Activated CD4-positive, alpha-beta T cell treated with anti-CD3 and anti-CD28 coated beads, Interleukin-2, Interleukin-4, amounts not matched to agents 100 ng/mL and 50 ng/mL, durations not matched to agents 16 hours and 8 hours (primary cell): Measurements from ENCODE around the gene ARIH1.
"Not testable (repeated sequence)": the region's sequence is repeated elsewhere in the genome, so short reads cannot be mapped to it uniquely, and the experiment has no call there.

Experiments
- DNase-seq: peaks from one replicate; pipeline ENCODE4 v3.0.0-alpha.2; 2020; ENCODE audit warnings: low spot score

ARIH1 gene

GRCh38 chr15:72608084-72608483 is 134.0 kb downstream of the ARIH1 start:
- not testable (repeated sequence) for DNase-seq

GRCh38 chr15:72609862-72610261 is 135.7 kb downstream of the ARIH1 start:
- no peak for DNase-seq

DNA sequence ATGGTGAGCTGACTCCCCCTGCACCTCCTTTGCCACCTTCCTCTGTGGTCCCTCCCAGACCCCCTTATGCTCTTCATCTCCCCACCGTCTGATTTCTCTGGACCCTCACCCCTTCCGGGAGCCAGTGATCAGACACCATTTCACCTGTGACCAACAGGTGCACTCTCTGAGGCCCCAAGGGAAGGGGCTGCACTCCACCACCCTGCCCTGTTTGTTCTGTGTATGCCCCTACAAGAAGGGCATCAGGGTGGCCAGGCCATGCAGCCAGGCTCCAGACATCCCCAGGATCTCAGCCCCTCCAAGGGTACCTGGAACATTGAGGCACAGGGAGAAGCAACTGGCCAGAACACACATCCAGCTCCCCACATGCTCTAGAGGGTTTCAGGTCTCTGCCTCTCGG is 138.2 kb downstream of the ARIH1 start:
- DNase-seq, result not testable (repeated sequence)

GRCh38 chr15:72614810-72615532 is 140.8 kb downstream of the ARIH1 start:
- no peak for DNase-seq

DNA sequence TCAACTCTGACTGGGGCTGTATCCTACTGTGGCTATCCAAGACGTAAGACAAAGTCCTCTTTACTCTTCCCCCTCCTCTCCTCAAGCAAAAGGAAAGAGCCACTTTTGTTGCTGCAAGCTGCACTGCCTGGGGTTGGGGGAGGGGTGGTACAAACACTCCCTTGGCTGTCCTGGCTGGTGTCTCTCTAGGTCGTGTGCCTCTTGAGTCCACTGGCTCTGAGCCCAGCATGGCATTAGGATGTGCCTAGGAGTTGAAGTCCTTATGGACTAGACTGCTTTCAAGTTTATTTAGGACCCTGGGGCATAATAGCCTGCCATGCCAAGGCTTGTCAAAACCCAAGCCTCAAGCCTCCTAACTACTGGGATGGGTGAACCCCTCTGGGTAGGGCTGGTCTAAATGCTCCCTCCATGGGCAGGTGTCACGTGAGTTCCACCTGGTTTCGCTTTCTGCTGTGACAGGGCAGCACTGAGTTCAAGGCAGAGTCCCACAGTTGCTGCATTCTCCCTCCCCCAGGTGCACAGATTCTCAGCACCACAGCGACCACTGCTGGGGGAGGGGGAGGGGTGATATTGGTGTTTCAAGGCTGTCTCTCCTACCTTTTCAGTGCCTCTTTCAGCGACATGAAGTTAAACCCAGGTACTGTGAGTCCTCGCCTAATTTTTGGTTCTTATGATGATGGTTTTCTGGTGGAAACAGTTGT is 141.6 kb downstream of the ARIH1 start:
- peak; percentile 3 for DNase-seq

DNA sequence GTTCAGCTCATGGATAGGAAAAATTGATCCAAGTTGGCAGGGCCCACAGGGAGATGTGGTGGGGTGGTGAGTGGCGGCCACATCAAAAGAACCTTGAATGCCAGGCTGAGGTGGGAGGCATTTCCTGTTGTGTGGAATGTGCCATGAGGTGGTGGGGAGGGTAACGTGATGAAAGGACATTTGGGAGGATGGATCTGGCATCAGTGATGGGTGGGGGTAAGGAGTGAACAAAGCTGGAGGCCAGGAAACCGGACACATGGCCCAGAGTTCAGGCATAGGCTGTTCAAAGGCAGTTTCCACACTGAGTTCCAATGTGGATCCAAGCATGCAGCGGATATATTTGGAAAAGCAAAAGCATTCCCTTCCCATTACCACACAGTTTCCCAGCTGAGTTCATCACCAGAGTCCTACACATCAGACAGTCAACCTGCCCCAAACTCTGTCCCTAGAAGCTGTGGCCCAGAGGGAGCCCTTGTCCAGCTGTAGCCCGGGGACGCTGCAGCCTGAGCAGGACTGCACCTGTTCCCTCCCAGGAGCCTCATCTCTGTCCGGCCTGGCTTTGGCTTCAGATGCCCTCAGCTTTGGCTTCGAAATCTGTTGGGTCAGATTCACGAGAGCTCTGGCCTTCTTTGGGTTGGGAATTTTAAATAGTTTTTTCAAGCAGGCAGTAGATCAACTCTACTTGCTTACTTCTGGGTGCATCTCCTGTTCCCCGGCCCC is 142.5 kb downstream of the ARIH1 start:
- no peak for DNase-seq

DNA sequence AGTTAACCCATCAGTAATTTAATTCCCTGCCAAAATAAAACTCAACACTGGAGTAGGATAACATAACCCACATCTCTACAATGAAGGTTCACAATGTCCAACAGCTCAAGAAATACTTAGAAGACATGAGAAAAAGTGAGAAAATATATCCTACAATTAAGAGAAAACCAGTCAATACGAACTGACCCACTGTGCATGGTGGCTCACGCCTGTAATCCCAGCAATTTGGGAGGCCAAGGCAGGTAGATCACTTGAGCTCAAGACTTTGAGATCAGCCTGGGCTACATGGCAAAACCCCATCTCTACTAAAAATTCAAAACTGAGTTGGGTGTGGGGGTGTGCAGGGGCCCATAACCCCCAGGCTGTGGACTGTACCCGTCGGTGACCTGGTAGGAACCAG is 149.7 kb downstream of the ARIH1 start:
- not testable (repeated sequence) for DNase-seq

DNA sequence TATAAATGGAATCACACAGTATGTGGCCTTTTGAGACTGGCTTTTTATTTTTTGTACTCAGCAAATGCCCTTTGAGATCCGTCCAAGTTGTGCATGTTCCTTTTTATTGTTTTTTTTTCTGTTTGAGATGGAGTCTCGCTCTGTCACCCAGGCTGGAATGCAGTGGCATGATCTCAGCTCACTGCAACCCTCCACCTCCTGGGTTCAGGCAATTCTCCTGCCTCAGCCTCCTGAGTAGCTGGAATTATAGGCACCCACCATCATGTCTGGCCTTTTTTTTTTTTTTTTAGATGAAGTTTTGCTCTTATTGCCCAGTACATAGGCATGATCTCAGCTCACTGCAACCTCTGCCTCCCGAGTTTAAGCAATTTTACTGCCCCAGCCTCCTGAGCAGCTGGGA is 152.0 kb downstream of the ARIH1 start:
- DNase-seq, result not testable (repeated sequence)

GRCh38 chr15:72628249-72629067 is 154.3 kb downstream of the ARIH1 start:
- DNase-seq, result not testable (repeated sequence)

DNA sequence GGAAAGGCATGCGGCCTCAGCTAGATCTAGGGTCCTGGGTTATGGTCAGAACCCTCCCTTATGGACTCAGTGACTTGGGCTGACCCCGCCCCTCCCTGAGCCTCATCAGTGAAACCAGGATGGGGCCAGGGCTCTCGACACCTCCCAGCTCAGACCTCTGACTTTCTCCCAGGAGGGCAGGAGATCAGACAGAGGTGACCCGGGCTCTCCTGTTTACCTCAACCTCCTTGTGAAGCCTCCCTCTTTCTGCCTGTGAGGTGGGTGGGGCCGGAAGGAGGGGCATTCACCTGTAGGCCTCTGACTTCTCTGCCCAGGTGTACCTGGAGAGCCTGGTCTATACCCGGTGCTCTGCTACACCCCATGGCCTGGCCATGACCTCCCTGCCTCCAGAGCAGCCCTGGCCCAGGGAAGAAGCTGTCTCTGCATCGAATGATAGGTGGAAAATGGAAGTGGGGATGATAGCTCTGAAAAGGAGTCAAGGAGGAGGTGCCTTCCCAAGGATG is 155.0 kb downstream of the ARIH1 start:
- DNase-seq, result not testable (repeated sequence)

- peak; percentile 61 for DNase-seq
These were observed 162.6 kb downstream of the ARIH1 start for GRCh38 chr15:72636519-72637282.

DNA sequence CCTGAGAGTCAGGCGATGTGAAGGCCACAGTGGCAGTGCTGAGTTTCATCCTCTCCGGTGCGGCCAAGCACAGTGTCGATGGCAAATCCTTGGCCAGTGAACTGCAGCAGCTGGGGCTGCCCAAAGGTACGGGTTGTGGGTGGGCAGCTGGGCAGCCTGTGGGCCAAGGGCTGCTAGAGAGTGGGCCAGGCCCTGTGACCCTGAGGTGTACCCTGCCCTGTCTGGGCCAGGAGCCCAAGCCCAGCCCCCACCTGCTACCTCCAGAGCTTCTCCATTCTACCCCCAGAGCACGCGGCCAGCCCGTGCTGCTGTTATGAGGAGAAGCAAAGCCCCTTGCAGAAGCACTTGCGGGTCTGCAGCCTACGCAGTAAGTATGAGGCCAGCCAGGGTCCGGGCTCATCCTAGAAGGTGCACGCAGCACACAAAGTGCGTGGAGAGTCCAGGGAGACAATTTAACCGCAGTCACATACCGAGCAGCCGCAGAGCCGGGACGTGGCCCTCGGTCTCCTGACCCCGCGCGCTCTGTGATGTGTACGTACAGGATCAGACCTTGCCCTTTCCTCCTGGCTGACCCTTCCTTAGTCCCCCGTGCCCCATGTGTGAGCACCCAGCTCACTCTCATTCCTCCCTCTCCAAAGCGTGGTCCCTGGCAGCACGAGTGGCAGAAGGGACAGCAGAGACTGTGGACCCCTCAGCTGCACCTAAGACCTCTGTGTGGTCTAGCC is 165.8 kb downstream of the ARIH1 start:
- DNase-seq, result not testable (repeated sequence)

DNA sequence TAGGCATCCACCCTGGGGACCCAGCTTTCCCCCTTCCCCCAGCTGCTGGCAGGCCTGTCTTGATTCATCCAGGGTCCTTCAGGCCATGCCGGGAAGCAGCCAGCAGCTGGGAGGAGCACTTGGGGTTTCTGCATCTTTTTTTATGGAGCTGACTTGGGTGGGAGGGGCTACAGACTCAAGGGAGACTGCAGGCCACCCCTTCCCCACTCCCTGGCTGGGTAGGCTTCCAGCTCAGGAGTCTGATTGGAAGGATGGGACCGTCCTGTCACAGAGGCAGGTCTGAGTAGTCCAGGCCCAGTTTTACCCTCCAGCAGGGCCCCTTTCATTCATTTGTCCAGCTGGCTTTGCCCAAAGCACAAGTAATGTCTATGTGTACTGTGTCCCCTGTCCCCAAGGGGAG is 168.1 kb downstream of the ARIH1 start:
- DNase-seq, result not testable (repeated sequence)

GRCh38 chr15:72648631-72649253 is 174.6 kb downstream of the ARIH1 start:
- DNase-seq, result not testable (repeated sequence)
